Activated CD4-positive, alpha-beta T cell treated with anti-CD3 and anti-CD28 coated beads, Interleukin-2, amount 50 U/mL, for 16 hours (primary cell): ENCODE data around the gene ANO9.
"Not testable (repeated sequence)": the region's sequence is repeated elsewhere in the genome, so short reads cannot be mapped to it uniquely, and the experiment has no call there.

Experiments
- DNase-seq: peaks from one replicate; pipeline ENCODE4 v3.0.0-alpha.2; 2020

ANO9 gene

GRCh38 chr11:432501-433100 is 9.2 kb downstream of the ANO9 start:
- no peak for DNase-seq

DNA sequence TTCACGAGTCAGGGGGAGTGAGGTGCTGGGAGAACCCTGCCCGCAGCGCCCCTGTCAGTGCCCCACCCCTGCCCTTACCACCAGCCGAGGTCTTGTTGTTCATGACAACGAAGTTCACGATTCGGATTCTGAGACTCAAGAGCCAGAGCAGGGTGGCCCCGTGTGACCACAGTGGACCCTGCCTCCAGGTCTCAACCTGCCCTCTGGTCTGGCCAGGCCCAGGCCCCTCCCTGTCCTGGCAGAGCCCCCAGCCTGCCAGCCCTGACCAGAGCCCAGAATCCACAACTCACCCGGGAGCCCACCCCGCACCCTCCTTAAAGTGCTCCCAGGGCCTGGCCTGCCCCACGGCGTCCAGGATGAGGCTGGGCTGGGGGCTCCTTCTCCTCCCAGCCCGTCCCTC is 9.9 kb downstream of the ANO9 start:
- DNase-seq, result no peak

DNA sequence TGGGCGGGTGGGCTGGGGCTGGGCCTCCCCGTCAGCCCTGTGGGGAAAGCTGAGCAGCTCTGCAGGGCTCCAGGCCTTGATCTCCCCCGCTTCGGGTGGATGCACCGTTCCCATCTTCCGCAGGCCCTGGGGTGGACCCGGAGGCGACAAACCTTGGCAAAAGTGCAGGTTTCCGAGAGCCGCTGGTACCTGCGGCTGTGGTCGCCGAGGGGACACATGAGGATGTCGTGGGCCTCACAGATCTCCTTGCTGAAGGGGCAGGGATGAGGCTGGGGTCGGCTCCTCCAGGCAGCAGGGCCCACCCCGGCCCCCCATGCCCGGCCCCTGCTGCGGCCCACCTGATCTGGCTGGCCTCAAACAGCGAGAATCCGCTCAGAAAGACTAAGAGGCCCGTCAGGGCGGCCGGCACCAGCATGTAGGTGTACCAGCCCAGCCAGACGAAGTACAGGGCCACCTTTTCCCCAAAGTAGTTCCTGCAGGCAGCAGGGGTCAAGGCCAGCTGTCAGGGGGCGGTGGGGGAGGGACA is 11.8 kb downstream of the ANO9 start:
- no peak for DNase-seq

- no peak for DNase-seq
Observed at GRCh38 chr11:429391-429790, 12.4 kb downstream of the ANO9 start.

- no peak for DNase-seq
Observed at GRCh38 chr11:428295-428694, 13.5 kb downstream of the ANO9 start.

- no peak for DNase-seq
Observed at GRCh38 chr11:426851-427250, 15.0 kb downstream of the ANO9 start.

GRCh38 chr11:425301-425700 is 16.5 kb downstream of the ANO9 start:
- DNase-seq, result no peak

GRCh38 chr11:424766-425165 is 17.0 kb downstream of the ANO9 start:
- not testable (repeated sequence) for DNase-seq

- DNase-seq, result no peak
Observed at GRCh38 chr11:424232-424631, 17.6 kb downstream of the ANO9 start.

DNA sequence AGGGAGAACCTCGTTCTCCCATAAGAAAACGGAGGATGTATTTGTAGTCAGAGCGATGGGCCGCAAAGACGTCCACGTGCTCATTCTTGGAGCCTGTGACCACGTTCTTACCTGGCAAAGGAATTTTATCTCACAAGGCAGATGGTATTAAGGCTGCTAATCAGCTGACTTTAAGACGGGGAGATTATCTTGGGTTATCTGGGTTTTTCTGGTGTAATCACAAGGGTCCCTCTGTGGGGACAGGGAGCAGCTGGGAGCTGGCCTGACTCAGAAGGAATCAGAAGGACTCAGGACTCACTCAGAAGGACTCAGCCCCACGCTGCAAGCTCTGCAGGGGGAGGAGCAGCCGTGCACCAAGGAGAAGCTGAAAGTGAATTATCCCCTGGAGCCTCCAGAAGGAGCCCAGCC is 19.6 kb downstream of the ANO9 start:
- no peak for DNase-seq

- no peak for DNase-seq
Observed at GRCh38 chr11:420911-421321, 20.9 kb downstream of the ANO9 start.

GRCh38 chr11:420054-420910 is 21.5 kb downstream of the ANO9 start:
- DNase-seq, result no peak

- DNase-seq, result no peak
Observed at GRCh38 chr11:419248-420005, 22.4 kb downstream of the ANO9 start.

GRCh38 chr11:418343-419247 is 23.2 kb downstream of the ANO9 start:
- DNase-seq, result no peak

DNA sequence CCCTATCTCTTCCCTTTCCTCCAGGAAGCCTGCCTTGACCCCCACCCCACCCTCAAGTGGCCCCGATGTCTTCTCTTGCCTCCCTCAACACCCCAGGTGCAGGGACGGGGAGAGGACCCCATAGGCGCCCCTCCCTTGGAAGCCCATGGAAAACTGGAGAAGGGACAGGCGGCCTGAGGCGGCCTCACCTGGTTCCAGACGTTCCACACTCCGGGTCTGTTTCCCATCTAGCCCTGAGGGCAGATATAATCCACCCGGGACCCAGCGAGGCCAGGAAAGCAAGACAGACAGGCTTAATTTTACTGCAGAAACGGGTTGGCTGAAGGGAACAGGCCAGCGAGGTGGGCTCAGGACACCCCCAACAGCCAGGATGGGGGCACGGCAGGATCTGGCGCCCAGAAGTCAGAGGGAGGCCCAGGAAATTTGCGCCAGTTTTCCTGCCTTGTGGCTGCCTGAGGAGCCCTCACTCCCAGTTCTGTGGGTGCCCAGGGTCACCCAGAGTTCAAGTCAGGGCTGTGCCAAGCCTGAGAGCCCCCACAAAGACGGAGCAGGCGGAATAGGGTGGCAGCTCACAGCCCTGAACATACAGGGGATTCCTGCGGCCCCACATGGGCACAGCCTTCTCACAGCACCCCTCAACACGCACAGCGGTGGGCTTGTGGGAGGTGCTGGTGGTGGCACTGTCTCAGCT is 24.0 kb downstream of the ANO9 start:
- DNase-seq, result no peak

DNA sequence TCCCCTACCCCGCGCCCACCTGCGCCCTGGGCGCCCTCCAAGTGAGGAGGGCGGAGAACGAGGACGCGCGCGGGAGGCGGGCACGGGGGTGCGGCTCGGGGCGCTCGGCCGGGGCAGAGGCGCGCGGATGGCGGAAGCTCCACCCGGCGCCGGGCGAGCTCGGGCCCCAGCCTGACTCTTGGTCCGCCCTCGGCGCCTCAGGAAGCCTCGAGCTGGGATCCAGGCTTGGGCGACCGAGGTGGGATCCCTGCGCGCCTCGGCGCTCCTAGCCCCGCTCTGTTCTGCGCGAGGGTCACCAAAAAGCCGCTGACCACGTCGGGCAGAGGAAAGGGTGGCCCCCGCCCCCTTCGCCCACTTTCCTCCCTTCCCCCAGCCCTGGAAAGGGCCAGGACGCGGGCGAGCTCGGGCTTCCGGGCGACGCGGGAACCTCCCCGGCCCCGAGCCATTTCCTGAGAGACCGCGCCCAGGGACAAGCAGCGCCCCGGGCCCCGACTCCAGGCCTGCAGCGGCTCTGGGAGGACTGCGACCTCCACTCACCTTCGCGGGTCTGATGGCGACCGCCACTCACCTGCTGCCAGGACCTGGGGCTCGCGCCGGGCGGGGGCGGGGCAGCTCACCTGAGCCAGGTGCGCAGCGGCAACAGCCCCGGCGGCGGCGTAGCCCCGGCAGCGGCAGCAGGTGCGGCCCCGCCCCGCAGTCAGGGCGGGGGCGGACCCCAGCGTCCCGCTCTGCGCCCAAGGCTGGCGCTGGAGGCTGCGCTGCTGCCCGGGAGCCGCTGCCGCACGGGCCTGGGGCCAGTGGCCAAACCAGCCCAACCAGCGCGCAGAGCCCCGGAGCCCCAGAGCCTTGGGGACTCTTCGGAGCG is 24.8 kb downstream of the ANO9 start:
- peak; percentile 20 for DNase-seq

GRCh38 chr11:416051-416756 is 25.6 kb downstream of the ANO9 start:
- no peak for DNase-seq

GRCh38 chr11:415640-416041 is 26.2 kb downstream of the ANO9 start:
- no peak for DNase-seq

- no peak for DNase-seq
Observed at GRCh38 chr11:414318-414857, 27.4 kb downstream of the ANO9 start.
